Measurements from ENCODE around the gene CLEC20A. TPM values are rescaled to one million over a fixed set of nuclear protein-coding genes. Genes with fewer than 3 reads are reported as not detected.

Gene CLEC20A
- total RNA-seq, 1 donor from 2014 or later = 0.20 TPM

GRCh38 chr1:178472531-178472930 lies 24.2 kb downstream of the CLEC20A start:
- no peak for DNase-seq (ENCODE audit: low spot score)

- no peak for DNase-seq (ENCODE audit: low spot score)
Observed at GRCh38 chr1:178470411-178470960, 26.3 kb downstream of the CLEC20A start.

- no peak for DNase-seq (ENCODE audit: low spot score)
Observed at GRCh38 chr1:178467837-178468236, 28.9 kb downstream of the CLEC20A start.

- DNase-seq (ENCODE audit: low spot score) = no peak
Observed at GRCh38 chr1:178465011-178465410, 31.8 kb downstream of the CLEC20A start.

- DNase-seq (ENCODE audit: low spot score) = no peak
Observed at GRCh38 chr1:178464566-178464965, 32.2 kb downstream of the CLEC20A start.

GRCh38 chr1:178464141-178464540 lies 32.6 kb downstream of the CLEC20A start:
- DNase-seq (ENCODE audit: low spot score) = no peak

- DNase-seq (ENCODE audit: low spot score) = no peak
Observed at GRCh38 chr1:178461701-178462100, 35.1 kb downstream of the CLEC20A start.

GRCh38 chr1:178461104-178461503 lies 35.7 kb downstream of the CLEC20A start:
- no peak for DNase-seq (ENCODE audit: low spot score)

GRCh38 chr1:178458203-178458602 lies 38.6 kb downstream of the CLEC20A start:
- DNase-seq (ENCODE audit: low spot score) = no peak

- DNase-seq (ENCODE audit: low spot score) = no peak
Observed at GRCh38 chr1:178457651-178458050, 39.1 kb downstream of the CLEC20A start.

GRCh38 chr1:178456472-178456871 lies 40.3 kb downstream of the CLEC20A start:
- no peak for DNase-seq (ENCODE audit: low spot score)

GRCh38 chr1:178452013-178452412 lies 44.8 kb downstream of the CLEC20A start:
- no peak for DNase-seq (ENCODE audit: low spot score)

- no peak for DNase-seq (ENCODE audit: low spot score)
Observed at GRCh38 chr1:178451529-178451928, 45.2 kb downstream of the CLEC20A start.

GRCh38 chr1:178450871-178451270 lies 45.9 kb downstream of the CLEC20A start:
- DNase-seq (ENCODE audit: low spot score) = no peak

- no peak for DNase-seq (ENCODE audit: low spot score)
Observed at GRCh38 chr1:178442925-178443324, 53.8 kb downstream of the CLEC20A start.

- no peak for DNase-seq (ENCODE audit: low spot score)
Observed at GRCh38 chr1:178438432-178438831, 58.3 kb downstream of the CLEC20A start.

- no peak for DNase-seq (ENCODE audit: low spot score)
Observed at GRCh38 chr1:178436899-178437298, 59.9 kb downstream of the CLEC20A start.

GRCh38 chr1:178434899-178435435 lies 61.8 kb downstream of the CLEC20A start:
- no peak for DNase-seq (ENCODE audit: low spot score)

- DNase-seq (ENCODE audit: low spot score) = no peak
Observed at GRCh38 chr1:178434360-178434759, 62.4 kb downstream of the CLEC20A start.

Other genes with a start within 250 kb of the CLEC20A start
- gene TEX35, start 16.1 kb upstream of the CLEC20A start, total RNA-seq = not detected
- gene RALGPS2, start 228.3 kb upstream of the CLEC20A start, total RNA-seq = 19.0 TPM